Sigmoid colon (tissue), 4 donors: ENCODE data around the gene C2CD3.

Experiments
- POLR2A ChIP-seq, 2 donors: fragments of 450-650 bp; IDR thresholded peaks; one replicate each; pipeline ENCODE4 v1.6.1; 2016; ENCODE audit warnings: antibody characterized with exemption in 2 of 2, mild to moderate bottlenecking in 2 of 2, moderate library complexity in 2 of 2
- POLR2AphosphoS5 ChIP-seq, 4 donors: sonication (generic); formaldehyde crosslinking; IDR thresholded peaks; one replicate each; pipeline ENCODE4 v1.6.1; 2017; ENCODE audit warnings: antibody characterized with exemption in 4 of 4
- TF ChIP-seq, protein P1 (sequence below), 4 experiments: fragments of 450-650 bp in 3 of 4; fragments of 200-600 bp in 1 of 4; IDR thresholded peaks; one replicate each; pipeline ENCODE4 v1.5.1; 2016 to 2019; ENCODE audit warnings: antibody characterized with exemption in 4 of 4, mild to moderate bottlenecking in 3 of 4, moderate library complexity in 2 of 4

DNA sequence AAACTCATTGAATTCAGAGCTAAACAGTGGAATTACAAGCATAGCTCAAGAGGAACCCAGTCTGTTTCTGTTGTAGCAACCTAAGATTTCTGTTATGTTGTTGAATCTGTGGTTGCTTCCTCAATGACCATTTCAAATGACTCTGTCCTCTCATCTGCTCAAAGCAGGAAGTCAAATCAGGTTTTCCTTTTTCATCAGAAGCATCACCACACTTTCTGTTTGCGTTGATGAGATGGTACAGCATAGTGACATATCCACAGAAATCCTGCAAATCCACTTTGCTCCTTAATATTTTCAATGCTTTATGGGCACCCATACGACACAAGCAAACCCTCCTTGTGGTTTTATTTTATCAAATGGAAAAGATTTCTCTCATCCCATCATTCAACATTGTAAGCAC is 175.6 kb downstream of the C2CD3 start:
- TF ChIP-seq POLR2A (IDR thresholded peaks at IDR 0.05), result no peak
- TF ChIP-seq, protein P1, sequence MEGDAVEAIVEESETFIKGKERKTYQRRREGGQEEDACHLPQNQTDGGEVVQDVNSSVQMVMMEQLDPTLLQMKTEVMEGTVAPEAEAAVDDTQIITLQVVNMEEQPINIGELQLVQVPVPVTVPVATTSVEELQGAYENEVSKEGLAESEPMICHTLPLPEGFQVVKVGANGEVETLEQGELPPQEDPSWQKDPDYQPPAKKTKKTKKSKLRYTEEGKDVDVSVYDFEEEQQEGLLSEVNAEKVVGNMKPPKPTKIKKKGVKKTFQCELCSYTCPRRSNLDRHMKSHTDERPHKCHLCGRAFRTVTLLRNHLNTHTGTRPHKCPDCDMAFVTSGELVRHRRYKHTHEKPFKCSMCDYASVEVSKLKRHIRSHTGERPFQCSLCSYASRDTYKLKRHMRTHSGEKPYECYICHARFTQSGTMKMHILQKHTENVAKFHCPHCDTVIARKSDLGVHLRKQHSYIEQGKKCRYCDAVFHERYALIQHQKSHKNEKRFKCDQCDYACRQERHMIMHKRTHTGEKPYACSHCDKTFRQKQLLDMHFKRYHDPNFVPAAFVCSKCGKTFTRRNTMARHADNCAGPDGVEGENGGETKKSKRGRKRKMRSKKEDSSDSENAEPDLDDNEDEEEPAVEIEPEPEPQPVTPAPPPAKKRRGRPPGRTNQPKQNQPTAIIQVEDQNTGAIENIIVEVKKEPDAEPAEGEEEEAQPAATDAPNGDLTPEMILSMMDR (IDR thresholded peaks at IDR 0.05), result no peak
- no peak for TF ChIP-seq POLR2AphosphoS5 (IDR thresholded peaks at IDR 0.05)
